GM19452 (cell line): ENCODE data around the gene RPN2.
A peak's percentile ranks its signal among the peaks of the same experiment; 100 is the strongest.
"Not testable (repeated sequence)": the region's sequence is repeated elsewhere in the genome, so short reads cannot be mapped to it uniquely, and the experiment has no call there.

Experiments used
- ATAC-seq: cut with Tn5 transposase; IDR thresholded peaks from one replicate; pipeline ENCODE4 v1.9.1; 2021; ENCODE audit not compliant: unreplicated experiment

RPN2 gene

GRCh38 chr20:37178839-37179682 is at the start of gene RPN2, which contains the start of gene MROH8:
Gene RPN2, plus strand, starts transcription at chr20:37179330. Its CDS starts 27 bp downstream, at chr20:37179357.
Gene MROH8, minus strand, starts transcription at chr20:37179548.
- ATAC-seq = peak; percentile 90

- ATAC-seq = no peak
Measured at GRCh38 chr20:37131486-37131885, 47.6 kb upstream of the RPN2 start.

GRCh38 chr20:37133952-37134351 is 45.2 kb upstream of the RPN2 start:
- ATAC-seq = no peak

GRCh38 chr20:37137547-37137946 is 41.6 kb upstream of the RPN2 start:
- no peak for ATAC-seq

- ATAC-seq = no peak
Measured at GRCh38 chr20:37142708-37143107, 36.4 kb upstream of the RPN2 start.

- ATAC-seq = no peak
Measured at GRCh38 chr20:37144856-37145404, 34.2 kb upstream of the RPN2 start.

GRCh38 chr20:37147250-37147649 is 31.9 kb upstream of the RPN2 start:
- ATAC-seq = no peak

GRCh38 chr20:37150864-37151263 is 28.3 kb upstream of the RPN2 start:
- ATAC-seq = not testable (repeated sequence)

- no peak for ATAC-seq
Measured at GRCh38 chr20:37151529-37151928, 27.6 kb upstream of the RPN2 start.

GRCh38 chr20:37152284-37152683 is 26.8 kb upstream of the RPN2 start:
- no peak for ATAC-seq

- ATAC-seq = no peak
Measured at GRCh38 chr20:37154684-37155298, 24.3 kb upstream of the RPN2 start.

- ATAC-seq = no peak
Measured at GRCh38 chr20:37155987-37156386, 23.1 kb upstream of the RPN2 start.

GRCh38 chr20:37158248-37158647 is 20.9 kb upstream of the RPN2 start:
- no peak for ATAC-seq

- ATAC-seq = no peak
Measured at GRCh38 chr20:37160683-37161082, 18.4 kb upstream of the RPN2 start.

GRCh38 chr20:37161830-37162549 is 17.1 kb upstream of the RPN2 start:
- ATAC-seq = no peak

- ATAC-seq = no peak
Measured at GRCh38 chr20:37162646-37163045, 16.5 kb upstream of the RPN2 start.

GRCh38 chr20:37163832-37164554 is 15.1 kb upstream of the RPN2 start:
- ATAC-seq = no peak

- ATAC-seq = no peak
Measured at GRCh38 chr20:37165031-37165430, 14.1 kb upstream of the RPN2 start.

GRCh38 chr20:37166867-37167266 is 12.3 kb upstream of the RPN2 start:
- ATAC-seq = no peak

GRCh38 chr20:37172836-37173235 is 6.3 kb upstream of the RPN2 start:
- ATAC-seq = no peak
